ENCODE measurements around the gene GEMIN7.
A peak's percentile ranks its signal among the peaks of the same experiment; 100 is the strongest.

The GEMIN7 gene

DNA sequence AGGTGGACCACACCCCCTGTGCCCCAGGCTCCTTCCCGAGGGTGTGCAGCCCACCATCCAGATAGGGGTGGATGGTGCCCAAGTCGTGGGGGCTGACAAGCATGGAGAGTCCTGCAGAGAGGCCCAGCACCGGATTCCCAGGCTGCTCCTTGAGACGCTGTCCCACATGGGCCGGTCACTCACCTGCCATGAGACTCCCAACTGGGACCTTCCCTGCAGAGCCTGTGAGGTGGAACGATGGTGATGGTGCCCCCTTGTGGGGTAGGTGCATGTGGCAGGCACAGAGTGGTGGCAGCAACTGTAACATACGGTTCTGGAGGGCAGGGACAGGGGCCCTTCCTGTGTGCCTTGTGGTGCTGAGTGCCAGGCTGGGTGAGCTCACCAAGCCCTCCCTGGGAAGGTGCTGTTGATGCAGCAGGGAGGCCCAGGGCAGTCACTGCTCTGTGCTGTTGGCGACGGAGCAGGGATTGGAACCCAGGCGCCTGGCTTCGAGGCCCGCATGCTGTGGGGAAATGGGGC is 47.0 kb downstream of the GEMIN7 start:
- Histone ChIP-seq H3K4me1 (peaks cover 0 to 26% (median 0%) of the 10 kb centered on the region in 4 donors), H3K27me3 (no peaks in the 10 kb centered on the region), H3K36me3 (no peaks in the 10 kb centered on the region), H3K4me3 (no peak overlapping the region), H3K27ac (no peak overlapping the region), H3K9me3 (no peaks in the 10 kb centered on the region)
- intact Hi-C loops (cut with DNase I; ENCODE audit: low total_unique reads), result no loop called here
- DNase-seq, result peak in 1 of 2 donors; percentile 25
- TF ChIP-seq, protein P1, sequence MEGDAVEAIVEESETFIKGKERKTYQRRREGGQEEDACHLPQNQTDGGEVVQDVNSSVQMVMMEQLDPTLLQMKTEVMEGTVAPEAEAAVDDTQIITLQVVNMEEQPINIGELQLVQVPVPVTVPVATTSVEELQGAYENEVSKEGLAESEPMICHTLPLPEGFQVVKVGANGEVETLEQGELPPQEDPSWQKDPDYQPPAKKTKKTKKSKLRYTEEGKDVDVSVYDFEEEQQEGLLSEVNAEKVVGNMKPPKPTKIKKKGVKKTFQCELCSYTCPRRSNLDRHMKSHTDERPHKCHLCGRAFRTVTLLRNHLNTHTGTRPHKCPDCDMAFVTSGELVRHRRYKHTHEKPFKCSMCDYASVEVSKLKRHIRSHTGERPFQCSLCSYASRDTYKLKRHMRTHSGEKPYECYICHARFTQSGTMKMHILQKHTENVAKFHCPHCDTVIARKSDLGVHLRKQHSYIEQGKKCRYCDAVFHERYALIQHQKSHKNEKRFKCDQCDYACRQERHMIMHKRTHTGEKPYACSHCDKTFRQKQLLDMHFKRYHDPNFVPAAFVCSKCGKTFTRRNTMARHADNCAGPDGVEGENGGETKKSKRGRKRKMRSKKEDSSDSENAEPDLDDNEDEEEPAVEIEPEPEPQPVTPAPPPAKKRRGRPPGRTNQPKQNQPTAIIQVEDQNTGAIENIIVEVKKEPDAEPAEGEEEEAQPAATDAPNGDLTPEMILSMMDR (IDR thresholded peaks at IDR 0.05), result peak; percentile 34 to 43

DNA sequence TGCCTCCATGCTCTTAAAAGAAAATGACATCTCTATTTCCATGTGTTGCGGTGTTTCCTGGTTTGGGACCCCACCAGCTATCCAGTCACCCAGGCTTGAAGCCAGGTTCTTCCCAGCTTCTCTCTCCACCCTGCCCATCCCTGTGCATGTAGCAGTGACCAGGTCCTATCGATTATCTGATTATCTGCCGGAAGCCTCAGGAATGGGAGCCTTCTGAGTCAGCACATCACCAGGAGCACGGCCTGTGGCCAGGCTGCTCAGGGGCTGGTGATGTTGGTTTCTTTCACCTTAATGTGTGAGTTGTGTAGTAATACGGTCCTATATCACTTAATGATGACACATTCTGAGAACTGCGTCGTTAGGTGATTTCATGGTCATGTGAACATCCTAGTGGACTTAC is 47.6 kb downstream of the GEMIN7 start:
- Histone ChIP-seq H3K27me3 (no peaks in the 10 kb centered on the region), H3K9me3 (no peaks in the 10 kb centered on the region), H3K4me3 (no peak overlapping the region), H3K4me1 (peaks cover 0 to 26% (median 0%) of the 10 kb centered on the region in 4 donors), H3K27ac (no peak overlapping the region), H3K36me3 (no peaks in the 10 kb centered on the region)
- no peak for DNase-seq
- TF ChIP-seq, protein P1 (IDR thresholded peaks at IDR 0.05), result no peak
- intact Hi-C loops (cut with DNase I; ENCODE audit: low total_unique reads), result no loop called here

DNA sequence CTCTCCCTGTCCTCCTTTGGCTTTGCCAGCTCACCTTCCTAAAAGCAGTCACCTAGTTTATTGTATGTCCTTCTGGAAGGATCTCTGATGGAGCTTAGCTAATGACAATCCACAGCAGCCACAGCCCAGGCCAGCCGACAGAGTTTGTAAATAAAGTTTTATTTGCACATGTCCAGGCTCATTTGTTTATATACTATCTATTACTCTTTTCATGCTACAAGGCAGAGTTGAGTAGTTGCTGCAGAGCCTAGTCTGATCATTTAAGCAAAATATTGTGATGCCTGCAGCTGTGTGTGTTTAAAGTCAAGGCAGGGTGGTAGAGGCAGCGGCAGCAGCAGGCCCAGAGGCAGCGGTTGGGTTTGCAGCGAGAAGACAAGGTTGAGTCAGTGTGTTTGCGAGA is 49.1 kb downstream of the GEMIN7 start:
- intact Hi-C loops (cut with DNase I; ENCODE audit: low total_unique reads), result no loop called here
- TF ChIP-seq, protein P1 (IDR thresholded peaks at IDR 0.05), result no peak
- no peak overlapping the region for H3K4me3 ChIP-seq
- peaks cover 0 to 19% (median 0%) of the 10 kb centered on the region in 4 donors for H3K4me1 ChIP-seq
- peaks cover 0 to 4% (median 0%) of the 10 kb centered on the region in 3 donors for H3K36me3 ChIP-seq
- H3K27ac ChIP-seq, result no peak overlapping the region
- no peaks in the 10 kb centered on the region for H3K9me3 ChIP-seq
- H3K27me3 ChIP-seq, result no peaks in the 10 kb centered on the region
- no peak for DNase-seq

DNA sequence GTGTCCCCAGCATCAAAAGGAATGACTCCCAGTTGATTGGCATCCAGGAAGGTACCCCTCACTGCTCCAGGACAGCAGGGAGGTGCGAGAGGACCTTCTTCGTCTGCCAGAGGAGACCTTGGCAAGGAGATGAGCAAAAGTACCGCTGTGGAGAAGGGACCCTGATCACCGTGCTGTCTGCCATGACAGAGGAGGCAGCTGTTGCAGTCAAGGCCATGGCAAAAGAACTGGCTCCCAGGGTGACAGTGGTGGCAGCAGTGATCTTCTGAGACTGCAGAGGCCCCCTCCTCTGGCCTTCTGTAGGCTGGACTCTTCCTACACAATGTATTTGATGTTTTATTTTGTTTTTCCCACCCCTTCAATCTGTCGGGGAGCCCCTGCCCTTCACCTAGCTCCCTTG is 49.7 kb downstream of the GEMIN7 start:
- DNase-seq, result no peak
- Histone ChIP-seq H3K27me3 (no peaks in the 10 kb centered on the region), H3K9me3 (no peaks in the 10 kb centered on the region), H3K36me3 (peaks cover 0 to 4% (median 0%) of the 10 kb centered on the region in 3 donors), H3K4me3 (no peak overlapping the region), H3K4me1 (peaks cover 0 to 12% (median 0%) of the 10 kb centered on the region in 4 donors), H3K27ac (no peak overlapping the region)
- TF ChIP-seq, protein P1 (IDR thresholded peaks at IDR 0.05), result no peak
- intact Hi-C loops (cut with DNase I; ENCODE audit: low total_unique reads), result no loop called here

DNA sequence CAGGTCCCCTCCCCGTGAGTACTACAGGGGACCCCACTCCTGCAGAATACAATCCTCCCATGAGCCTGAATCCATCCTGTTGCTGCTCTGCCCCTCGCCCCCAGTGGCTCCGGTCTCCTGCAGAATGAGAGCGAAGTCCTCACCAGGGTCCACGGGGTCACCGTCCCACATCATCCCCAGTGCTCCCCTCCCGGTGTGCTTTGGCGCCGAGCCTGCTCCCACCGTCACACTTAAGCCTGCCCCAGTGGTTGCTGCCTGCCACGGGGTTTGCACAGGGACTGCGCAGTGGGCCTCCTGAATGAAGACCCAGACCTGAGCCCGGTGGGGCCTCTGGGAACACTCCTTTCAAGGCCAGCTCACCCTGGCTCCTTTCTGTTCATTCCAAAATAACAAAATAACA is 51.2 kb downstream of the GEMIN7 start:
- H3K9me3 ChIP-seq, result no peaks in the 10 kb centered on the region
- no peak for DNase-seq
- TF ChIP-seq, protein P1 (IDR thresholded peaks at IDR 0.05), result no peak
- peaks cover 0 to 8% (median 0%) of the 10 kb centered on the region in 4 donors for H3K4me1 ChIP-seq
- H3K27me3 ChIP-seq, result no peaks in the 10 kb centered on the region
- H3K4me3 ChIP-seq, result no peak overlapping the region
- intact Hi-C loops (cut with DNase I; ENCODE audit: low total_unique reads), result no loop called here
- H3K36me3 ChIP-seq, result peaks cover 0 to 8% (median 0%) of the 10 kb centered on the region in 3 donors
- H3K27ac ChIP-seq, result no peak overlapping the region
